ENCODE results near the gene MPPED2. TPM values are rescaled to one million over a fixed set of nuclear protein-coding genes. Genes with fewer than 3 reads are reported as not detected.
A peak's percentile ranks its signal among the peaks of the same experiment; 100 is the strongest.

Gene MPPED2
- polyA plus RNA-seq, 1 donor from 2014 or later, result 0.65 TPM

DNA sequence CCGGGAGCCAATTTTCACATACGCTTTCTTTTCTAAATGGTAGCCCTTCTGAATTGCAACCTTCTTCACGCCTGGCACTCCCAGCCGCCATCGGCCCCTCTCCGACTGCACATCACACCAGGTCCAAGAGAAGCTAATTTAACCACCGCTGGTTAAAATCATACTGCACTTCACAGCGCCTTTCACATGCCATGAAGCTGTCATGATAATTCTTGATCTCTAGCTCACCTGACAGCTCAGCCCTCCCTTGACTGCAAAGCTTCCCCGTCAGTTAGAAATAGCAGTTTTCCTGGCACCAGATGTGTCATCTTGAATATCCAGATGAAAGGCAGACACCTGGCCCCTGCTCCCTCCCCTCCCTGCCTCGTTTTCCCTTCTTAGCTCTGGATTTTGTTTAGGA is 161.8 kb downstream of the MPPED2 start:
- no peaks in the 10 kb centered on the region for H3K36me3 Mint-ChIP-seq
- H3K27me3 Mint-ChIP-seq, result peaks cover 6% of the 10 kb centered on the region
- no peak overlapping the region for H3K27ac Mint-ChIP-seq
- no peaks in the 10 kb centered on the region for H3K9me3 Mint-ChIP-seq
- H3K4me3 Mint-ChIP-seq, result no peak overlapping the region
- H3K4me1 Mint-ChIP-seq, result no peaks in the 10 kb centered on the region

DNA sequence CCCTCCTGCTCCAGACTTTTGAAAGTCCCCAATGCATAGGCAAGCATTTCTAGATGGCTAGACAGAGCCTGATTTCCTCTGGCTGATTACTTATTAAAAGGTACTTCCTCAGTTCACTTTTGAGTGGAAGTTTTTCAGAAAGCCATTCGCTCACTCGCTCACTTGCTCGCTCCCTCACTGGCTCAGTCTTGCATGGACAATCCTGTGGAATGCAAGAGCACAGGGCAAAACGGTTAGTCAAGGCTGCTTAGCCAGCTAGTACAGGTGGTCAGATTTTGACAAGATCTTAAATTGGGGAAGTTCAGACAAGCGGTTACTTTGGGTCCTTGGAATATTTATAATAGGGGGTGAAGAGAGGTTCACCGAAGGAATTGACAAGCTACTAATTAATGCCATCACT is 162.3 kb downstream of the MPPED2 start:
- Mint-ChIP-seq H3K4me1 (no peaks in the 10 kb centered on the region), H3K27ac (no peak overlapping the region), H3K9me3 (no peaks in the 10 kb centered on the region), H3K36me3 (no peaks in the 10 kb centered on the region), H3K27me3 (peaks cover 6% of the 10 kb centered on the region), H3K4me3 (no peak overlapping the region)

DNA sequence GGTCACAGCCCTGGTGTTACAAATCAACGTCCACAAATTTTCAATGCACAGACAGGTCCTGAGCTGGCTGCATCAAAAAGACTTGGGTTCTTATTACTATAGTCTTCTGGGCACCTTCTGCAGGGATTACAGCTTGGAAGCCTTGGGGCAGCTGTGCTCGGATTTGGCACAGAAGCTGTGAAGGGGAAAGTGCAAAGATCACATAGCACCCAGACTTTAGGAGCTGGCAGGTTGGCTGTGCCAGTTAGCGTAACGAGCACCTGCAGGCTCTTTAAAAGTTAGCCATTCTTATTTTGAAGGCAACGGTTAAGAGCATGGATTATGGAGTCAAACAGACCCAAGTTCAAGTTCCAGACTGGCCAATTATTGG is 162.9 kb downstream of the MPPED2 start:
- no peak overlapping the region for H3K4me3 Mint-ChIP-seq

DNA sequence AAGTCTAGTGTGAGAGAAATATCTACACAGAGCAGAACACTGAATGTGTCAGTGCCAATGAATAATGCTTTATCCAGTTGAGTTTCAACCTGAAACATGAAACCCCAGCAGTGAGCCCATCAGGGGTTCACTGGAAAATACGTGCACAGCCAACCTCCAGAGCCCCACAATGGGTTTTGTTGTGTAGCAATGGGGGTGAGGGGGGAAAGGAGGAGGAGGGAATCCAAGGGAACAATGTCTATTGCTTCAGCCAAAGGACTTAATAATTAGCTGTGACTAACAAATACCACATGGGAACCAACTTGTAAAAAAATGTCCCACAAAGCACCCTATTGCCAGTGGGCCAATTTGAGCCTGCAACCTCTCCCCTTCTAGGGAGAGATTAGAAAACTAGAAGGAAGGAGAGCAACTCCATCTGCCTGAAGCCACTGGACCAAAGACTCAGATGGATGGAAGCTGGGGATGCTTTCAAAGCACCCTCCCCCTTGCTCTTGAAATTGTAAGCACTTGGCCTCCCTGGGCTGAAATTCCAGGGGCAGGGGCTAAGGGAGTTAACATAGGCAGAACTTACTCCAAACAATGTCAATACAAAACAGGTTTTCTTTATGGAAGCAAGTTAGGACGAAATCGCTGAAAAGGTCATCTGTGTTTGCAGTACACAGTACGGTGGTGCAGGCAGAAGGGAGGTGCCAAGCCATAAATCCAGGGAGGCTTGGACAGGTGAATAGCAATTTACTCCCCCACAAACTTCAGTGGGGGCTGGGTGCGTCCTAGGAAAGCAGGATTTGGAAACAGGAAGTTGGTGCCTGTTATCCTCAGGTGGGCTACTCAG is 163.5 kb downstream of the MPPED2 start:
- Mint-ChIP-seq H3K9me3 (no peaks in the 10 kb centered on the region), H3K36me3 (no peaks in the 10 kb centered on the region), H3K27me3 (peaks cover 6% of the 10 kb centered on the region), H3K27ac (no peak overlapping the region), H3K4me1 (no peaks in the 10 kb centered on the region), H3K4me3 (peak overlapping the region in 1 of 4 donors; percentile 65)

More for the DNA sequence above, 162.9 kb downstream of the MPPED2 start:
- H3K36me3 Mint-ChIP-seq, result no peaks in the 10 kb centered on the region
- H3K27ac Mint-ChIP-seq, result no peak overlapping the region
- no peaks in the 10 kb centered on the region for H3K9me3 Mint-ChIP-seq
- H3K4me1 Mint-ChIP-seq, result no peaks in the 10 kb centered on the region
- H3K27me3 Mint-ChIP-seq, result peaks cover 6% of the 10 kb centered on the region

DNA sequence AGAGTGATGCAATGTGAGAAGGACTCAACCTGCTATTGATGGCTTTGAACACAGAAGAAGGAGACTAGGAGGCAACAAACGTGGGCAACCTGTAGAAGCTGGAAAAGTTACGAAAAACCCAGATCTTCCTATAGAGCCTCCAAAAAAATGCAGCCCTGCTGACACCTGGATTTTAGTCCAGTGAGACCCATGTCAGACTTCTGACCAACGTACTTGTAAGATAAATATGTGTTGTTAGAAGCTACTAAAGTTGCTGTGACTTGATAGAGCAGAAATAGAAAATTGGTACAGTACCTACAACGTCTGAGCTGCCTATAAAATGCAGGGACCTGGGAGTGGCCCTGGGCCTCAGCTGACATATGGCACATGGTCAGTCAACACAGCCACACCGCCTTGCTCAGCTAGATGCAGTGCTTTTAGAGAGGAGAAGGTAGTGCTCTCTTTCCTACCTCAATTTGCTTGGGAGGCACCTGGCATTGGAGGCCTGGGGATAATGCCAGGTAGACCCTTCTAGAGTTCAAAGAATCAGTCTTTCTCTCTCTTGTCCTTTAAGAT is 165.8 kb downstream of the MPPED2 start:
- peaks cover 6% of the 10 kb centered on the region for H3K27me3 Mint-ChIP-seq
- no peaks in the 10 kb centered on the region for H3K36me3 Mint-ChIP-seq
- no peak overlapping the region for H3K4me3 Mint-ChIP-seq
- H3K4me1 Mint-ChIP-seq, result no peaks in the 10 kb centered on the region
- H3K27ac Mint-ChIP-seq, result no peak overlapping the region
- no peaks in the 10 kb centered on the region for H3K9me3 Mint-ChIP-seq

DNA sequence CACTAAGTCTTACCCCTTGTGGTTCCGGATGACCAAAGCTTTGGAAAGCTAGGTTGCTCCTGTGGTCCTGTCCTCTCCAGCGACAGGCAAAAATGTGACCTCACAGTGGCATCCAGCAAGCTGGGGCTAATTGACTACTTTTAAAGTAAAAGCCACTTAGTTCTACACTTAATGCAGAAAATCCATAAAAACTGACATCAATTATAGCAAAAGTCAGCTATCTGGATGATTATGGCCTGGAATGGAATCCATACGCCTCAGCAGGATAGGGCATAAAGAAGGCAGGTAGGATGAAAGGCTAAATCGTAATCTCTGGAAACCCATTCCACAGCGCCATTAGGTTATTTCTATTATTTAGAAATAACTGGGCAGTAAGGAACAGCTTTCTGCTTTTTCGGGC is 171.3 kb downstream of the MPPED2 start:
- H3K4me3 Mint-ChIP-seq, result no peak overlapping the region
- H3K36me3 Mint-ChIP-seq, result no peaks in the 10 kb centered on the region
- no peaks in the 10 kb centered on the region for H3K27me3 Mint-ChIP-seq
- no peak overlapping the region for H3K27ac Mint-ChIP-seq
- no peaks in the 10 kb centered on the region for H3K9me3 Mint-ChIP-seq
- H3K4me1 Mint-ChIP-seq, result no peaks in the 10 kb centered on the region

DNA sequence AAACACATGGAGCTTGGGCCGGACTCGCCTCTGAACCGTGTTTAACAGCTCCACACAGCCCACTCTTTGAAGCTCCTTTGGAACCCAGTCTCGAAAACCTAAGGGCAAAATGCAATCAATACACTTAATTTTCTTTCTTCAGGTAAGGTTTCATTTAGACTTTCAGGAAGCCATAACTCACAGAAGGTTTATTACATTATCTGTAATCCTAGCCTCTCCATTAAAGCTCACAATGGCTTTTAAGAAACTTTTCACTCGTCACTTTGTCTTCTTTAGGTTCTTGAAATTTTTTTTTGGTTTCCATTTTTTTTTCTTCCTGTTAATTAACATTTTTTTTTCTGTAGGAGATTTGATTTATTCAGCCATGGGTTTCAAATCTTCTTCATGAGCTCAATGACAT is 171.9 kb downstream of the MPPED2 start:
- no peaks in the 10 kb centered on the region for H3K4me1 Mint-ChIP-seq
- H3K9me3 Mint-ChIP-seq, result no peaks in the 10 kb centered on the region
- H3K27me3 Mint-ChIP-seq, result no peaks in the 10 kb centered on the region
- H3K4me3 Mint-ChIP-seq, result no peak overlapping the region
- no peak overlapping the region for H3K27ac Mint-ChIP-seq
- no peaks in the 10 kb centered on the region for H3K36me3 Mint-ChIP-seq

DNA sequence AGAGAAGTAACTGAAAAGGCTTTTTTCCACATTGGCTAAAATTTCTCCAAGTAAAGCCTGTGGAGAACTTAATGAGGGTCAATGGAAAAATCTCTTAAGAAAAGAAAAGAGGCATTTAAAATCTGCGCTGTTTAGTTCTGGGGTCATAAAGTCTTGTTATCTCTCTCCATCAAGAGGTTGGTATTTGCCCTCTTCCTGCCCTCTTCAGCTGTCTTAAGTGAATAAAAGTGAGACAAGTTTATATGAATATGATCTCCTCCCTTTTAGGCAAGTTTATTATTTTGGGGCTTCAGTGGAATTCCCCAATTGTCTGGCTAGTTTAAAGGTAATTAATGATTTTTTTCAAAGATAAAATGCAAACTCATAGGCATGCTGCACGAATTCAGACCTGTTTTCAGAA is 173.6 kb downstream of the MPPED2 start:
- H3K9me3 Mint-ChIP-seq, result no peaks in the 10 kb centered on the region
- no peaks in the 10 kb centered on the region for H3K36me3 Mint-ChIP-seq
- H3K27me3 Mint-ChIP-seq, result no peaks in the 10 kb centered on the region
- no peaks in the 10 kb centered on the region for H3K4me1 Mint-ChIP-seq
- no peak overlapping the region for H3K27ac Mint-ChIP-seq
- H3K4me3 Mint-ChIP-seq, result no peak overlapping the region

DNA sequence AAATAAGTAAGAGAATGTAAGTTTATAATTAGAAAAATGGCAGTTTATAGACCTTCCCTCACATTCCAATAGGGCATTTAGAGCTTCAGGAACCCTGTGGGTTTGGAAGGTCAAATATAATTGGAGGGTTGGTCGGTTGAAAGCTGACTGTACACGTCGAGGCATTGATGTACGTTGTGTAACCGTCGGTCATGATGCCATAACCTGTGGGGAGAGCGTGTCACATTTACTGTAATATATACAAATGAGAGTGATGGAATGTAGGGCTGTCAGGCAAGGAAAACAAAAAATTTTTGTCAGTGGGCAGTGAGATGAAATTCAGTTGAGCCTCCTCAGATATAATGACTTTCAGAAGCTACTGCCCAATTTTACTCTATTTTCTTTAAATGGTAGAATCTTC is 174.8 kb downstream of the MPPED2 start:
- H3K27ac Mint-ChIP-seq, result no peak overlapping the region
- H3K4me1 Mint-ChIP-seq, result no peaks in the 10 kb centered on the region
- peaks cover under 1% of the 10 kb centered on the region for H3K27me3 Mint-ChIP-seq
- H3K4me3 Mint-ChIP-seq, result no peak overlapping the region
- no peaks in the 10 kb centered on the region for H3K36me3 Mint-ChIP-seq
- no peaks in the 10 kb centered on the region for H3K9me3 Mint-ChIP-seq

DNA sequence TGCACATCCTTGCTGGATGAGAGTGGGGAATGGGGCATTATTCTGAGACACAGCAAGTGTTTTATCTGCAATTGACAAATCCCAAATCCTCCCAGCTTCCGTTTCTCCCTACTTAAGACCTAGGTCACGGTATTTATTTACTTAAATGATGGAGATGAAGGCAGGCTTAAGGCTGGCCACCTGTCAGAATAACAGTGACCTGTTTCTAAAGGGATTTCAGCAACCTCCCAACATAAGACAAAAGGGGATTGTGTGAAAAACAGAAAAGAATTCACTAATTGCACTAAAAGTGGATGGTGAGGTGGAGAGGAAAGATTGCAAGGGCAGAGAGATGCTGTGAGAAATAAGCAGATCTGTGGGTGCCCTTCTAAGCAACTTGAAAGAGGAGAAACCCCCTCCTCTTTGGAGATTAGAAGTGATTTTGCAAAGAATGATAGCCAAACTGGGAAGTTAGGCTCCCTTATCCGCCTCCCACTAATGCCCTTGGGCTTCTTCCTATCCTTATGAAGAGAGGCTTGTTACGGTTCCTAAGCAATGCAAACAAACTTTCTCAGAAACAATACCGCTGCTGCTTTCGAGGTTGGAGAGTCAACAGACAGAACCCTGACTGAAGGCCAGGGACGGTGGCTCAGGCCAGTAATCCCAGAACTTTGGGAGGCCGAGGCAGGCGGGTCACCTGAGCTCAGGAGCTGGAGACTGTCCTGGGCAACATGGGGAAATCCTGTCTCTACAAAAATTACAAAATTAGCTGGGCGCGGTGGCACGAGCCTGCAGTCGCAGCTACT is 179.0 kb downstream of the MPPED2 start:
- Mint-ChIP-seq H3K4me1 (no peaks in the 10 kb centered on the region), H3K36me3 (no peaks in the 10 kb centered on the region), H3K27ac (no peak overlapping the region), H3K9me3 (no peaks in the 10 kb centered on the region), H3K27me3 (peaks cover 7% of the 10 kb centered on the region), H3K4me3 (no peak overlapping the region)

DNA sequence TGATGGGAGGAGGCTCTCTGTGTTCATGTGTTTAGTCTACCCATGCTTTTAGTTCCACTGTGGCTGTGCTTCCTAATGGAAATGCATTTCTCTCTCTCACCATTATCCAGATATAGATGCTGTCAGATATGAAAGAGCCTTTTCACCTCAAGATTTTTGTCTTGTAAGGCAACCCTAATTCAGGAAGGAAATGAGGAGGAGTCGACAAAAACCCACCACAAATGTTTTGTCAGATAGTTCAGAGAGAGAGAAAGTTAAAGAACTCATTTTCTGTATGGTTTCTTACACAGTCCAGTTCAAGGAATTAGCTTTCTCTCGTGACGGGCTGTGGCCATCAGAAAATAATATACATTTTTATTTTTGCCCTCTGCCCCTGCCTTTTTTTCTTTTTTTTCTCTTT is 180.8 kb downstream of the MPPED2 start:
- Mint-ChIP-seq H3K27ac (no peak overlapping the region), H3K4me1 (no peaks in the 10 kb centered on the region), H3K27me3 (peaks cover 7% of the 10 kb centered on the region), H3K9me3 (no peaks in the 10 kb centered on the region), H3K36me3 (no peaks in the 10 kb centered on the region), H3K4me3 (no peak overlapping the region)

DNA sequence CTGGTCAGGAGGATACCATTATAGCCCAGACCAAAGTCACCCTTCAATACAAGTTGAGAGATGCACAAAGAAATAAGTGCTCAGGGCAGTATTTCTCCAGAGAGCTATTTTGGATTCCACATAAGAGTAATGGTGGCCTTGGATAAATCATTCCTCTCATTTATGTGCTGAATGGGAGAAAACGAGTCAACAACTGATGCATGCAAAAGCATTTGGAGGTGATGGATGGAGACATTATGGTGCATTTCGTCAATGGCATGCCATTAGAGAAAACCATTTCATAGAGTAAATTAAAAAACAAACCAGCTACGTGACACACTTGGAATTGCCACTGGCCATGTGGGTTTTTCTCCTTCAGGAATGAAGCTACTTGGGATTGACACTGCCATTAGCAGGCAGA is 182.0 kb downstream of the MPPED2 start:
- Mint-ChIP-seq H3K27ac (no peak overlapping the region), H3K27me3 (peaks cover 7% of the 10 kb centered on the region), H3K4me3 (no peak overlapping the region), H3K4me1 (no peaks in the 10 kb centered on the region), H3K9me3 (no peaks in the 10 kb centered on the region), H3K36me3 (no peaks in the 10 kb centered on the region)

DNA sequence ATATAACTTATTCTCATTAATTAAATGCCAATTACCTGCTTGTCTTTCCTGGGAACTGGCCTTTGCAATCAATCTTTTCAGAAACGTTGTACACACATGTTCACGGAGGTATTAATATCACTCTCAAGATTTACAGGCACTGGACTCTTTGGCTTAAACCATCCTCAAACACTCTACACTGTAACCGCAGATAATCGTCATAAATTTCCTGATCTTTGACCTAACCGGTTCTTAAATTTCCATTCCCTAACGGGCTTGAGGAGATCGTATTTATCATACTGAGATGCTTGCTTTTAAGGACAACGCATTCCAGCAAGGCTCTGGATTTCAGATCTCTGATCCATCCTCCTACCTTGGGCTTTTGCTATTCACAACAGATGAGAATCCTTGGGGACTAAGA is 190.4 kb downstream of the MPPED2 start:
- Mint-ChIP-seq H3K27me3 (peaks cover 2% of the 10 kb centered on the region), H3K27ac (no peak overlapping the region), H3K4me3 (no peak overlapping the region), H3K9me3 (peaks cover 0 to 3% (median 0%) of the 10 kb centered on the region in 3 donors), H3K36me3 (no peaks in the 10 kb centered on the region), H3K4me1 (no peaks in the 10 kb centered on the region)

DNA sequence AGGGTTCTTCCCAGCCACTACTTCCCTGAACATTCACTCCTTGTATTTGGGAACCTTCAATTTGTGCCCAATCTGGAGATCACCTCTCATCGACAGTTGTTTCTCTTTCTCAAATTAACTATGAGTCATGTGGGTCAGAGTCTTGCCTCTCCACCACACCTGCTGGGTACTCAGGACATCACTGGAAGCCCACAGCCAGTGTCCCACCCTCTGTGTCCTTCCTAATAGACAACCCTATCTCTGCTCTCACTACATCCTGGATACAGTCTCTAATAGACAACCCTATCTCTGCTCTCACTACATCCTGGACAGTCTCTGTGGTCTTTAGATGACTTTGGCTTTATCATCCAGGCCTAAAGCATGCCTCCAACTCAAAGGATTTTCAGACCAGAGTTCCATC is 193.1 kb downstream of the MPPED2 start:
- H3K27ac Mint-ChIP-seq, result no peak overlapping the region
- no peaks in the 10 kb centered on the region for H3K4me1 Mint-ChIP-seq
- H3K9me3 Mint-ChIP-seq, result peaks cover 0 to 3% (median 0%) of the 10 kb centered on the region in 3 donors
- peaks cover 2% of the 10 kb centered on the region for H3K27me3 Mint-ChIP-seq
- no peak overlapping the region for H3K4me3 Mint-ChIP-seq
- H3K36me3 Mint-ChIP-seq, result no peaks in the 10 kb centered on the region

DNA sequence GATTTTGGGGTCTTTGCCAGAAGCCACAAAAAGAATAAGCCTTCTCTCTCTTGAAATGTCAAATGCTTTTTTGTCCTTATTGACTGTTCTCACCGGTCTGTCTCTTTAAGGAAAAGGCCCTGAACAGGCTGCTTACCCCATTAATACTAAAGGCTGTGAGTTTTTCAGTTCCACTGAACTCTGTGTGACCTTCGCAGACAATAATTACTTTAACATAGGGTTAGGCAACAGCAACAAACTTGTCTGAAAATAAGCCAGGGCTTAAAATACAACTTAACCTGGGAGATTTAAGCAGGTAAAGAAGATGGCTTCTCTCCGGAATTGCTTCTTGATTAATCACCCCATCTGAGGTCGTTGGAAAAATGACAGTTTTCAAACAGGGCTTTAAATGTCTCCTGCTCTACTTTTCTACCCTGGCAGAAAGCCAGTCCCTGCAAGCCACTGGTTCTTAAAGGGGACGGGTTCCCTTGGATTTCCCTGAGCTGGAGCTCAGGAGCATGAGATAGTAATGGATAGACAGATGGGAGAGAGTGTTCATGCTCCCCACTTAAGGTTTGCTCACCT is 193.8 kb downstream of the MPPED2 start:
- Mint-ChIP-seq H3K36me3 (no peaks in the 10 kb centered on the region), H3K9me3 (peaks cover 0 to 3% (median 0%) of the 10 kb centered on the region in 3 donors), H3K4me3 (no peak overlapping the region), H3K27ac (no peak overlapping the region), H3K4me1 (no peaks in the 10 kb centered on the region), H3K27me3 (peaks cover 2% of the 10 kb centered on the region)

Data from IgD-negative memory B cell (primary cell).